HepG2 (cell line): ENCODE results near the gene DLG4. TPM values are rescaled to one million over a fixed set of nuclear protein-coding genes. Genes with fewer than 3 reads are reported as not detected.

Experiments used
- ADNP ChIP-seq: sonication (generic); formaldehyde crosslinking; IDR thresholded peaks from 2 replicates; pipeline ENCODE4 v1.4.0; 2020; ENCODE audit warnings: missing genetic modification reagents
- E2F2 ChIP-seq: sonication (generic); formaldehyde crosslinking; IDR thresholded peaks from 2 replicates; pipeline ENCODE4 v1.4.0; 2020; ENCODE audit warnings: missing genetic modification reagents, borderline replicate concordance
- GPN1 ChIP-seq: sonication (generic); formaldehyde crosslinking; IDR thresholded peaks from 2 replicates; pipeline ENCODE4 v1.5.1; 2020; ENCODE audit warnings: missing genetic modification reagents, borderline replicate concordance
- HIVEP1 ChIP-seq: sonication (generic); formaldehyde crosslinking; IDR thresholded peaks from 2 replicates; pipeline ENCODE4 v1.4.0; 2020; ENCODE audit warnings: mild to moderate bottlenecking, missing genetic modification reagents
- MEF2D ChIP-seq: sonication (generic); formaldehyde crosslinking; IDR thresholded peaks from 2 replicates; pipeline ENCODE4 v1.5.1; 2020; ENCODE audit warnings: mild to moderate bottlenecking, missing genetic modification reagents
- MYC ChIP-seq: sonication (generic); formaldehyde crosslinking; IDR thresholded peaks from 2 replicates; pipeline ENCODE4 v1.9.0; 2021; ENCODE audit warnings: missing genetic modification reagents, borderline replicate concordance
- SNAPC2 ChIP-seq: sonication (generic); formaldehyde crosslinking; IDR thresholded peaks from 2 replicates; pipeline ENCODE4 v1.8.1; 2022; ENCODE audit warnings: mild to moderate bottlenecking, missing genetic modification reagents
- TCF7 ChIP-seq: sonication (generic); IDR thresholded peaks from 2 replicates; pipeline ENCODE4 v1.6.1; 2016; ENCODE audit warnings: antibody characterized with exemption, low read depth
- YEATS2 ChIP-seq: sonication (generic); formaldehyde crosslinking; IDR thresholded peaks from 2 replicates; pipeline ENCODE4 v1.4.0; 2020; ENCODE audit warnings: missing genetic modification reagents, borderline replicate concordance
- ZBTB33 ChIP-seq: sonication (generic); formaldehyde crosslinking; IDR thresholded peaks from 2 replicates; pipeline ENCODE4 v1.4.0; 2020; ENCODE audit warnings: missing genetic modification reagents
- ZFP90 ChIP-seq: sonication (generic); formaldehyde crosslinking; IDR thresholded peaks from 2 replicates; pipeline ENCODE4 v1.8.0; 2022; ENCODE audit warnings: missing genetic modification reagents, mild to moderate bottlenecking, inconsistent platforms, borderline replicate concordance
- ZNF414 ChIP-seq: sonication (generic); formaldehyde crosslinking; IDR thresholded peaks from 2 replicates; pipeline ENCODE4 v1.5.0; 2020; ENCODE audit warnings: missing genetic modification reagents
- ZNF431 ChIP-seq: sonication (generic); formaldehyde crosslinking; IDR thresholded peaks from 2 replicates; pipeline ENCODE4 v1.9.0; 2022; ENCODE audit warnings: missing genetic modification reagents, low read depth, mild to moderate bottlenecking, borderline replicate concordance
- ZNF687 ChIP-seq: sonication (generic); formaldehyde crosslinking; IDR thresholded peaks from 2 replicates; pipeline ENCODE4 v1.5.1; 2020; ENCODE audit warnings: mild to moderate bottlenecking, missing genetic modification reagents, moderate library complexity
- ZSCAN21 ChIP-seq: sonication (generic); formaldehyde crosslinking; IDR thresholded peaks from 2 replicates; pipeline ENCODE4 v1.8.0; 2022; ENCODE audit warnings: mild to moderate bottlenecking, missing genetic modification reagents, moderate library complexity, borderline replicate concordance
- polyA plus RNA-seq, 8 experiments: library from polyadenylated mRNA; depleted of rRNA in 3 of 8; stranded (reverse) in 7 of 8; unstranded in 1 of 8; fragments of >200 nt; fragmentation: Illumina TruSeq in 4 of 8; extraction: Trizol in 4 of 8; gene quantifications; 2 replicates each; pipeline versions ENCODE4 v1.2.1 to v1.2.3, GENCODE V29; 2011 to 2016; ENCODE audit warnings: low read depth in 4 of 8, missing spikeins in 1 of 8, mixed read lengths in 1 of 8; ENCODE audit not compliant: insufficient read depth in 1 of 8
- total RNA-seq, 5 experiments: library from RNA; depleted of rRNA; stranded (reverse); fragments of >200 nt; fragmentation: Illumina TruSeq; extraction: Trizol; gene quantifications; 2 replicates each; pipeline ENCODE4 v1.2.3, GENCODE V29; 2016; ENCODE audit warnings: low read depth in 1 of 5
- TF ChIP-seq, protein P1 (sequence below): sonication (generic); formaldehyde crosslinking; IDR thresholded peaks from 2 replicates; pipeline ENCODE4 v1.4.0; 2020; ENCODE audit warnings: missing genetic modification reagents, borderline replicate concordance

Gene DLG4
- total and polyA plus RNA-seq, 2 of the 13 experiments (the other 11 are each of a cell fraction or from before 2014, with no cell fraction given), result 0.71 to 4.3 TPM

GRCh38 chr17:7241783-7242716 lies 22.4 kb upstream of the DLG4 start, which contains the start of gene GABARAP (continued):
- TF ChIP-seq ZNF431 (CRISPR knock-in tag), result no peak
- no peak for TF ChIP-seq SNAPC2 (CRISPR knock-in tag)
- TF ChIP-seq GPN1, result no peak
- TF ChIP-seq E2F2 (CRISPR knock-in tag), result no peak
- TF ChIP-seq MYC (CRISPR knock-in tag), result peak; percentile 39; the same call in 1 of the 2 replicates
- peak; percentile 76 for TF ChIP-seq ZNF687 (CRISPR knock-in tag)
- peak; percentile 76; the same call in 1 of the 2 replicates for TF ChIP-seq YEATS2
- TF ChIP-seq HIVEP1, result peak; percentile 35; the same call in 1 of the 2 replicates
- no peak for TF ChIP-seq ADNP
- 0 out of 2 replicates have a peak, but pooled peaks have one; percentile 49 for TF ChIP-seq ZSCAN21 (CRISPR knock-in tag)
- TF ChIP-seq, protein P1, sequence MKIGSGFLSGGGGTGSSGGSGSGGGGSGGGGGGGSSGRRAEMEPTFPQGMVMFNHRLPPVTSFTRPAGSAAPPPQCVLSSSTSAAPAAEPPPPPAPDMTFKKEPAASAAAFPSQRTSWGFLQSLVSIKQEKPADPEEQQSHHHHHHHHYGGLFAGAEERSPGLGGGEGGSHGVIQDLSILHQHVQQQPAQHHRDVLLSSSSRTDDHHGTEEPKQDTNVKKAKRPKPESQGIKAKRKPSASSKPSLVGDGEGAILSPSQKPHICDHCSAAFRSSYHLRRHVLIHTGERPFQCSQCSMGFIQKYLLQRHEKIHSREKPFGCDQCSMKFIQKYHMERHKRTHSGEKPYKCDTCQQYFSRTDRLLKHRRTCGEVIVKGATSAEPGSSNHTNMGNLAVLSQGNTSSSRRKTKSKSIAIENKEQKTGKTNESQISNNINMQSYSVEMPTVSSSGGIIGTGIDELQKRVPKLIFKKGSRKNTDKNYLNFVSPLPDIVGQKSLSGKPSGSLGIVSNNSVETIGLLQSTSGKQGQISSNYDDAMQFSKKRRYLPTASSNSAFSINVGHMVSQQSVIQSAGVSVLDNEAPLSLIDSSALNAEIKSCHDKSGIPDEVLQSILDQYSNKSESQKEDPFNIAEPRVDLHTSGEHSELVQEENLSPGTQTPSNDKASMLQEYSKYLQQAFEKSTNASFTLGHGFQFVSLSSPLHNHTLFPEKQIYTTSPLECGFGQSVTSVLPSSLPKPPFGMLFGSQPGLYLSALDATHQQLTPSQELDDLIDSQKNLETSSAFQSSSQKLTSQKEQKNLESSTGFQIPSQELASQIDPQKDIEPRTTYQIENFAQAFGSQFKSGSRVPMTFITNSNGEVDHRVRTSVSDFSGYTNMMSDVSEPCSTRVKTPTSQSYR (CRISPR knock-in tag), result peak; percentile 9; the same call in 1 of the 2 replicates
- peak; percentile 25; the same call in 1 of the 2 replicates for TF ChIP-seq ZNF414 (CRISPR knock-in tag)
- peak; percentile 24; the same call in 1 of the 2 replicates for TF ChIP-seq TCF7
- no peak for TF ChIP-seq ZBTB33 (CRISPR knock-in tag)
- TF ChIP-seq ZFP90 (CRISPR knock-in tag), result 0 out of 2 replicates have a peak, but pooled peaks have one; percentile 10
- 0 out of 2 replicates have a peak, but pooled peaks have one; percentile 9 for TF ChIP-seq MEF2D (CRISPR knock-in tag)
